Mucosa of rectum (tissue), 2 donors: ENCODE data around the gene TMEM94.

ENCODE experiments used
- H3K27ac ChIP-seq, 2 donors: one replicate each; pipeline ENCODE4 v1.7.0; 2013; ENCODE audit warnings: inconsistent platforms in 2 of 2, low read depth in 2 of 2, low read length in 2 of 2
- H3K27me3 ChIP-seq, 2 donors: one replicate each; pipeline ENCODE4 v1.7.0; 2013; ENCODE audit warnings: low read length in 2 of 2; ENCODE audit not compliant: control insufficient read depth in 2 of 2, insufficient read depth in 2 of 2
- H3K36me3 ChIP-seq, 2 donors: one replicate each; pipeline ENCODE4 v1.7.0; 2013; ENCODE audit warnings: low read length in 2 of 2; ENCODE audit not compliant: control insufficient read depth in 2 of 2, insufficient read depth in 2 of 2
- H3K4me1 ChIP-seq, 2 donors: one replicate each; pipeline ENCODE4 v1.7.0; 2013; ENCODE audit warnings: low read length in 2 of 2, mild to moderate bottlenecking in 1 of 2; ENCODE audit not compliant: control insufficient read depth in 2 of 2, insufficient read depth in 2 of 2
- H3K4me3 ChIP-seq, 2 donors: one replicate each; pipeline ENCODE4 v1.7.0; 2013; ENCODE audit warnings: low read length in 2 of 2
- H3K9ac ChIP-seq, 2 donors: one replicate each; pipeline ENCODE4 v1.7.0; 2013; ENCODE audit warnings: low read length in 2 of 2, low read depth in 1 of 2, mild to moderate bottlenecking in 1 of 2
- H3K9me3 ChIP-seq, 2 donors: one replicate each; pipeline ENCODE4 v1.7.0; 2013; ENCODE audit warnings: low read length in 2 of 2; ENCODE audit not compliant: control insufficient read depth in 2 of 2
- donor health status: healthy.
- donor health status: Normal muscosa, but diverticular disease.

Gene TMEM94

DNA sequence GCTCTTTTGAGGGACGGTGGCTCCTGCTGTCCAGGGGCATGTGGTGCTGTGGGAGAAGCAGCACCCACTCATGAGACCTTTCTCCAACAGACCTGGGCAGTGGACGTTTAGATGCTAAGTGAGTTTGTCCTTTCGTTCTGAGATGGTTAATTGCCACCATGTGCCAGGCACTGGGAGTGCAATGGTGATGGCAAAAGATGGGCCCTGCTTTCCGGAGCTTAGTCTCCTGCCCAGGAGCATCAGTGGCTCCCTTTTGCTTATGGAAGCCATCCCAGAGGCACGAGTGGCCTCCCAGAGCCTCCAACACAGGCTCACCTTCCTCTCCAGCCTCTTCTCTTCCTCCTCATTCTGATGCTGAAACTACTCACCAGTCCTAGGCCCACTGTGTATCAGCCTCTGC, 30.5 kb downstream of the TMEM94 start:
- Histone ChIP-seq H3K9ac (no peak overlapping the region), H3K36me3 (peaks cover 12 to 16% of the 10 kb centered on the region in 2 donors), H3K27ac (peak overlapping the region in 1 of 2 donors; percentile 70), H3K9me3 (no peaks in the 10 kb centered on the region), H3K4me1 (peaks cover 16 to 20% of the 10 kb centered on the region in 2 donors), H3K27me3 (no peaks in the 10 kb centered on the region), H3K4me3 (no peak overlapping the region)

GRCh38 chr17:75487351-75488070, 31.1 kb downstream of the TMEM94 start:
- no peaks in the 10 kb centered on the region for H3K27me3 ChIP-seq
- H3K4me1 ChIP-seq, result peaks cover 16 to 20% of the 10 kb centered on the region in 2 donors
- peaks cover 15 to 21% of the 10 kb centered on the region in 2 donors for H3K36me3 ChIP-seq
- H3K9me3 ChIP-seq, result no peaks in the 10 kb centered on the region
- H3K27ac ChIP-seq, result peak overlapping the region; percentile 46 to 70
- H3K4me3 ChIP-seq, result peak overlapping the region; percentile 11 to 14
- no peak overlapping the region for H3K9ac ChIP-seq

- Histone ChIP-seq H3K4me1 (peaks cover 16 to 20% of the 10 kb centered on the region in 2 donors), H3K9me3 (no peaks in the 10 kb centered on the region), H3K27me3 (no peaks in the 10 kb centered on the region), H3K27ac (no peak overlapping the region), H3K9ac (no peak overlapping the region), H3K36me3 (peaks cover 27 to 31% of the 10 kb centered on the region in 2 donors), H3K4me3 (no peak overlapping the region)
Observed at GRCh38 chr17:75488693-75489510, 32.5 kb downstream of the TMEM94 start.

- H3K9ac ChIP-seq, result peak overlapping the region in 1 of 2 donors; percentile 64
- peak overlapping the region in 1 of 2 donors; percentile 85 for H3K27ac ChIP-seq
- H3K4me1 ChIP-seq, result peaks cover 16 to 20% of the 10 kb centered on the region in 2 donors
- no peak overlapping the region for H3K4me3 ChIP-seq
- no peaks in the 10 kb centered on the region for H3K9me3 ChIP-seq
- peaks cover 32 to 37% of the 10 kb centered on the region in 2 donors for H3K36me3 ChIP-seq
- H3K27me3 ChIP-seq, result no peaks in the 10 kb centered on the region
Observed at GRCh38 chr17:75489511-75489955, 33.1 kb downstream of the TMEM94 start.

DNA sequence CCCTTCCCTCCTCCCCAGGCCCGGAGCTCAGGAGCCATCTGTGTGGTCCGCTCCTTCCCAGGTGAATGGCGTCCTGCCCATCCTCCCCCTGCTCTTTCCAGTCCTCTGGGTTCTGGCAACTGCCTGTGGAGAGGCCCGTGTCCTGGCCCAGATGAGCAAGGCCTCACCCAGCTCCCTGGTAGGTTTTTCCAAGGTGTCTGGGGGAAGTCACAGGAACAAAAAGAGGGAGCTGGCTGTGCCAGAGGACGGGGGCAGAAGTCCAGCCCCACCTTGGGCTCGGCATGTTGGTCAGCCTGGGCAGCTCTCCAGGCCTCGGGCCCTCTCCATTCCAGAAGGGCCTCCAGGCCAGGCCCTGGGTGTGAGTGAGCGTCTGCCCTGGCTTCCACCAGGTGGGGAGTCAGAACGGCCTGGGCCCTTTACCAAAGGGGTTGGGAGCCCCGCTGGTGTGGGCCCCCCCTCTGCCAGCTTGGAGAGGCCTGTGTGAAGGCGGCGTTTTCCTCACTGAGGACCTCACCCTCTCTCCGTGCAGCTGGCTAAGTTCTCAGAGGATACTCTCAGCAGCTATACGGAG, 33.8 kb downstream of the TMEM94 start:
- peaks cover 16 to 20% of the 10 kb centered on the region in 2 donors for H3K4me1 ChIP-seq
- peak overlapping the region in 1 of 2 donors; percentile 64 for H3K9ac ChIP-seq
- no peaks in the 10 kb centered on the region for H3K27me3 ChIP-seq
- peak overlapping the region; percentile 52 to 85 for H3K27ac ChIP-seq
- no peaks in the 10 kb centered on the region for H3K9me3 ChIP-seq
- peak overlapping the region in 1 of 2 donors; percentile 20 for H3K4me3 ChIP-seq
- H3K36me3 ChIP-seq, result peaks cover 36 to 44% of the 10 kb centered on the region in 2 donors

- Histone ChIP-seq H3K9me3 (no peaks in the 10 kb centered on the region), H3K4me3 (no peak overlapping the region), H3K27ac (peak overlapping the region; percentile 52 to 85), H3K36me3 (peaks cover 44 to 46% of the 10 kb centered on the region in 2 donors), H3K27me3 (no peaks in the 10 kb centered on the region), H3K9ac (peak overlapping the region in 1 of 2 donors; percentile 64), H3K4me1 (peaks cover 16 to 20% of the 10 kb centered on the region in 2 donors)
Observed at GRCh38 chr17:75490953-75491649, 34.7 kb downstream of the TMEM94 start.

DNA sequence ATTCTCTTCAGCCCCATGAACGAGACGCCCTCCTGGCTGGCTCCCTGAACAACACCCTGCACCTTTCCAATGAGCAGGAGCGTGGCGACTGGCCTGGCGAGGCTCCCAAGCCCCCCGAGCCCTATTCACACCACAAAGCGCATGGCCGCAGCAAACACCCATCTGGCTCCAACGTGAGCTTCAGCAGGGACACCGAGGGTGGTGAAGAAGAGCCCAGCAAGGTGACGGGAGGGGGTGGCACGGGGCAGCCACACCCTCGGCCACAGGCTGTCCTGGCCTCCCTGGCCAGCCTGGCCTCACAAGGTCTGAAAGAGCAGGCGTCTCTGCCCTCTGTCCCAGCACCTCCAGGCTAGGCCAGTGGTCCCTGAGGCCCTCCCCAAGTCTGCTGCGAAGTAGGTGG, 35.2 kb downstream of the TMEM94 start:
- peaks cover 46 to 48% of the 10 kb centered on the region in 2 donors for H3K36me3 ChIP-seq
- H3K27me3 ChIP-seq, result no peaks in the 10 kb centered on the region
- H3K4me1 ChIP-seq, result peaks cover 16 to 19% of the 10 kb centered on the region in 2 donors
- no peak overlapping the region for H3K9ac ChIP-seq
- H3K27ac ChIP-seq, result no peak overlapping the region
- no peaks in the 10 kb centered on the region for H3K9me3 ChIP-seq
- H3K4me3 ChIP-seq, result no peak overlapping the region

DNA sequence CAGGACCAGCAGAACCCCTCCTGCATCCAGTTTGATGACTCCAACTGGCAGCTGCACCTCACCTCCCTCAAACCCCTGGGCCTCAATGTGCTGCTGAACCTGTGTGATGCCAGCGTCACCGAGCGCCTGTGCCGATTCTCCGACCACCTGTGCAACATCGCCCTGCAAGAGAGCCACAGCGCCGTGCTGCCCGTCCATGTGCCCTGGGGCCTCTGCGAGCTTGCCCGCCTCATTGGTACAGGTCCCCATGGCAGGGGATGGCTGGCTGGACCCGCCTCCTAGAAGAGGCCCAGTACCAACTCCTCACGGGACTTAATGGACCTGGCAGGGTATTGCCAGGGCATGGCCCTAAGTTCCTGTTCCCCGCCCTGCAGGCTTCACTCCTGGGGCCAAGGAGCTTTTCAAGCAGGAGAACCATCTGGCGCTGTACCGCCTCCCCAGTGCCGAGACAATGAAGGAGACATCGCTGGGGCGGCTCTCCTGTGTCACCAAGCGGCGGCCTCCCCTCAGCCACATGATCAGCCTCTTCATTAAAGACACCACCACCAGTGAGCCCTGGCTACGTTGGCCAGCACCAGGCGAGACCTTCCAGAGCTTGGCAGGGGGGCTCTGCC, 36.2 kb downstream of the TMEM94 start:
- Histone ChIP-seq H3K27me3 (no peaks in the 10 kb centered on the region), H3K9me3 (no peaks in the 10 kb centered on the region), H3K4me3 (no peak overlapping the region), H3K4me1 (peaks cover 10 to 16% of the 10 kb centered on the region in 2 donors), H3K9ac (no peak overlapping the region), H3K27ac (no peak overlapping the region), H3K36me3 (peaks cover 49 to 51% of the 10 kb centered on the region in 2 donors)

DNA sequence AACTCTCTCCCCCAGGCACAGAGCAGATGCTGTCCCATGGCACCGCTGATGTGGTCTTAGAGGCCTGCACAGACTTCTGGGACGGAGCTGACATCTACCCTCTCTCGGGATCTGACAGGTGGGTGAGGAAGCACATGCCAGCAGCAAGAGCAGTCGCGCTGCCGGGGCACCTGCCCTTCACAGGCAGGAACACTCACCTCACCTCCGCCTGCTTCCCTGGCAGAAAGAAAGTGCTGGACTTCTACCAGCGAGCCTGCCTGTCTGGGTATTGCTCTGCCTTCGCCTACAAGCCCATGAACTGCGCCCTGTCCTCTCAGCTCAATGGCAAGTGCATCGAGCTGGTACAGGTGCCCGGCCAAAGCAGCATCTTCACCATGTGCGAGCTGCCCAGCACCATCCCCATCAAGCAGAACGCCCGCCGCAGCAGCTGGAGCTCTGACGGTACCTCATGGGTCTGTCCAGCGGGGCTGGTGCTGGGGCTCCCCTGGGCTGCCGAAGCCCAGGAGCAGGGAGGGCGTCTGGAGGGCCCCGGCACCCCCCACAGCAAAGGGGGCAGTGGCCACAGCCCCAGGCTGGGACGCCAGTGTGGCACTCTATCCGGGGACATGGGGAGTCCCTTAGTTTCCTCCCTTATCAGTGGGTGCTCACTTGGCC, 37.2 kb downstream of the TMEM94 start:
- Histone ChIP-seq H3K36me3 (peaks cover 56 to 57% of the 10 kb centered on the region in 2 donors), H3K9ac (no peak overlapping the region), H3K27me3 (no peaks in the 10 kb centered on the region), H3K9me3 (no peaks in the 10 kb centered on the region), H3K4me3 (no peak overlapping the region), H3K27ac (no peak overlapping the region), H3K4me1 (peaks cover 6 to 16% of the 10 kb centered on the region in 2 donors)
